GM12878 (cell line): Measurements from ENCODE around the gene METAP2. TPM values are rescaled to one million over a fixed set of nuclear protein-coding genes. Genes with fewer than 3 reads are reported as not detected.

Source experiments
- ATAC-seq: fragments of 200-7000 bp; cut with Tn5 transposase; 3 replicates; pipeline ENCODE4 v1.9.1; 2020; ENCODE audit warnings: mild to moderate bottlenecking, moderate library complexity
- BruUV-seq: library from RNA; stranded (reverse); fragments of 400-500 nt; replicated peaks from 2 replicates; lab custom pipeline; 2021; lab: Mats Ljungman, UMichigan
- CTCF ChIA-PET: fragments of 300-600 bp; sonication (Branson Sonifier 250); formaldehyde crosslinking; extraction: SDS; loops from one replicate; lab custom pipeline; 2021; ENCODE audit warnings: inconsistent platforms; lab: Yijun Ruan, JAX
- POLR2A ChIA-PET: fragments of 350-600 bp; formaldehyde crosslinking; extraction: SDS; loops from one replicate; lab custom pipeline; 2021; ENCODE audit warnings: inconsistent platforms; lab: Charles Lee
- RAD21 ChIA-PET: fragments of 300-600 bp; sonication (Branson Sonifier 250); formaldehyde crosslinking; loops from one replicate; lab custom pipeline; 2023; ENCODE audit warnings: antibody characterized with exemption; ENCODE audit not compliant: unreplicated experiment; lab: Charles Lee
- SMC1A ChIA-PET: fragments of 300-600 bp; sonication (Branson Sonifier 250); formaldehyde crosslinking; loops from one replicate; lab custom pipeline; 2023; ENCODE audit not compliant: unreplicated experiment, uncharacterized antibody; lab: Charles Lee
- DNase-seq: peaks from one replicate; pipeline ENCODE4 v3.0.0-alpha.2; 2011; ENCODE audit warnings: low read depth, low spot score
- FAIRE-seq: peaks from 3 replicates; lab custom pipeline; 2011; peaks lifted over from hg19 to GRCh38; lab: Jason Lieb, UNC
- H2AFZ ChIP-seq: 2 replicates; pipeline ENCODE4 v1.6.0; 2011; ENCODE audit warnings: low read depth, low read length, control low read depth; ENCODE audit not compliant: control insufficient read depth
- H3K27ac ChIP-seq: 2 replicates; pipeline ENCODE4 v1.5.1; 2011; ENCODE audit warnings: control low read depth; ENCODE audit not compliant: control insufficient read depth, insufficient read depth
- H3K27me3 ChIP-seq, 2 experiments: replicated peaks in 1 of 2; 2 replicates each; pipeline versions ENCODE4 v1.6.0 to v1.6.1; 2011; ENCODE audit warnings: low read length in 1 of 2; ENCODE audit not compliant: control insufficient read depth in 2 of 2, insufficient read depth in 2 of 2
- H3K36me3 ChIP-seq, 2 experiments: 2 replicates each; pipeline ENCODE4 v1.5.1; 2011; ENCODE audit warnings: low read length in 1 of 2; ENCODE audit not compliant: control insufficient read depth in 2 of 2, insufficient read depth in 2 of 2
- H3K4me1 ChIP-seq: 2 replicates; pipeline ENCODE4 v1.6.1; 2011; ENCODE audit warnings: mild to moderate bottlenecking, low read length, moderate library complexity, mixed read lengths; ENCODE audit not compliant: control insufficient read depth, insufficient read depth
- H3K4me2 ChIP-seq: 2 replicates; pipeline ENCODE4 v1.6.0; 2011; ENCODE audit warnings: control low read depth; ENCODE audit not compliant: control insufficient read depth, insufficient read depth
- H3K4me3 ChIP-seq: fragments of 200-600 bp; sonication (generic); 2 replicates; pipeline ENCODE4 v1.5.1; 2016
- H3K79me2 ChIP-seq: 2 replicates; pipeline ENCODE4 v1.6.0; 2011; ENCODE audit warnings: low read length; ENCODE audit not compliant: control insufficient read depth, insufficient read depth
- H3K9ac ChIP-seq: 2 replicates; pipeline ENCODE4 v1.8.0; 2011; ENCODE audit warnings: low read length, control low read depth, mixed read lengths; ENCODE audit not compliant: control insufficient read depth, insufficient read depth
- H3K9me3 ChIP-seq: replicated peaks from 3 replicates; pipeline ENCODE4 v1.5.1; 2011; ENCODE audit warnings: mild to moderate bottlenecking, low read length; ENCODE audit not compliant: control insufficient read depth, insufficient read depth
- H4K20me1 ChIP-seq: 2 replicates; pipeline ENCODE4 v1.6.0; 2011; ENCODE audit not compliant: control insufficient read depth, insufficient read depth
- ESRRA ChIP-seq: IDR thresholded peaks from 2 replicates; pipeline ENCODE4 v1.6.1; 2012; ENCODE audit warnings: mild to moderate bottlenecking, low read length, improper control_type of control experiment
- KLF5 ChIP-seq: fragments of 450-650 bp; IDR thresholded peaks from 2 replicates; pipeline ENCODE4 v1.6.1; 2014; ENCODE audit warnings: mild to moderate bottlenecking; ENCODE audit not compliant: partially characterized antibody
- RAD51 ChIP-seq: fragments of 450-650 bp; IDR thresholded peaks from 2 replicates; pipeline ENCODE4 v1.6.1; 2016; ENCODE audit warnings: moderate library complexity, mild to moderate bottlenecking, inconsistent platforms
- ZSCAN29 ChIP-seq: fragments of 450-650 bp; IDR thresholded peaks from 2 replicates; pipeline ENCODE4 v1.6.1; 2017; ENCODE audit warnings: mild to moderate bottlenecking, moderate library complexity
- WGBS: methylation state at CpG from one replicate; pipeline ENCODE4 v1.1.6; 2016; ENCODE audit warnings: low lambda C conversion rate; ENCODE audit not compliant: insufficient replicate concordance, insufficient coverage; ENCODE audit errors: missing lambda C conversion rate; 5-methylcytosine and 5-hydroxymethylcytosine counted together
- in situ Hi-C: fragments of 300-500 bp; cut with MboI; formaldehyde crosslinking; loops from 9 replicates; pipeline ENCODE4 v1.14.3; 2018; ENCODE audit warnings: mixed read lengths
- intact Hi-C: fragments of 100-400 bp; cut with micrococcal nuclease; formaldehyde crosslinking; loops from one replicate; pipeline ENCODE4 v1.14.2; 2022; ENCODE audit not compliant: unreplicated experiment
- polyA plus RNA-seq, 11 experiments: library from polyadenylated mRNA; depleted of rRNA in 4 of 11; unstranded in 6 of 11; stranded (reverse) in 5 of 11; fragments of >200 nt; fragmentation: Nextera tagmentation in 4 of 11; fragmentation: Illumina TruSeq in 1 of 11; extraction: Ambion mirVana in 4 of 11; extraction: Trizol in 1 of 11; gene quantifications; 1 replicate in 1 of 11; 2 replicates in 10 of 11; pipeline versions ENCODE4 v1.2.1 to v1.2.3, GENCODE V29; 2011 to 2016; ENCODE audit warnings: inconsistent platforms in 2 of 11, missing spikeins in 2 of 11, low read depth in 1 of 11
- total RNA-seq, 4 experiments: library from RNA; depleted of rRNA in 3 of 4; stranded (reverse); fragments of >200 nt in 3 of 4; fragmentation: Illumina TruSeq in 1 of 4; extraction: Trizol in 1 of 4; gene quantifications; 2 replicates each; pipeline versions ENCODE4 v1.2.1 to v1.2.3, GENCODE V29; 2013 to 2021
- TF ChIP-seq, protein P1 (sequence below): fragments of 450-650 bp; IDR thresholded peaks from 2 replicates; pipeline ENCODE4 v1.6.1; 2014; ENCODE audit warnings: mild to moderate bottlenecking
- TF ChIP-seq, protein P2 (sequence below): IDR thresholded peaks from 2 replicates; pipeline ENCODE4 v1.6.1; 2012; ENCODE audit warnings: low read depth, low read length, improper control_type of control experiment

The METAP2 gene
- total and polyA plus RNA-seq, 10 of the 15 experiments (the other 5 are each of a cell fraction or from before 2014, with no cell fraction given): 50.7 to 132 (median 73.9) TPM

DNA sequence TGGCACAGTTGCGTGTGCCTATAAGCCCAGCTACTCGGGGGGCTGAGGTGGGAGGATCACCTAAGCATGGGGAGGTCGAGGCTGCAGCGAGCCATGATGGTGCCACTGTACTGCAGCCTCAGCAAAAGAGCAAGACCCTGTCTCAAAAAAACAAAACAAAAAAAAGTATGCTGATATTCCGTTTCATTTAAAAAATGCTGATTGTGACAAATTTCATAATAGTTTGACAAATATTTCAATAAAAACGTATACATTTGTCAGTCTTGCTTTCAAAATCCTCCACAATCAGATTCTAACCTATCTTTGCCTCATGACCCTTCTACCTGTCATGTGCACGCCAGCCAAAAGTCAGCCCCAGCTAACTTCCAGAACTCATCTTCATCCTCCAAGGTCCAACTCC lies 67.5 kb downstream of the METAP2 start (continued):
- TF ChIP-seq ZSCAN29 (no peak), ESRRA (no peak), RAD51 (no peak)
- TF ChIP-seq, protein P1, sequence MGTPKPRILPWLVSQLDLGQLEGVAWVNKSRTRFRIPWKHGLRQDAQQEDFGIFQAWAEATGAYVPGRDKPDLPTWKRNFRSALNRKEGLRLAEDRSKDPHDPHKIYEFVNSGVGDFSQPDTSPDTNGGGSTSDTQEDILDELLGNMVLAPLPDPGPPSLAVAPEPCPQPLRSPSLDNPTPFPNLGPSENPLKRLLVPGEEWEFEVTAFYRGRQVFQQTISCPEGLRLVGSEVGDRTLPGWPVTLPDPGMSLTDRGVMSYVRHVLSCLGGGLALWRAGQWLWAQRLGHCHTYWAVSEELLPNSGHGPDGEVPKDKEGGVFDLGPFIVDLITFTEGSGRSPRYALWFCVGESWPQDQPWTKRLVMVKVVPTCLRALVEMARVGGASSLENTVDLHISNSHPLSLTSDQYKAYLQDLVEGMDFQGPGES: no peak

DNA sequence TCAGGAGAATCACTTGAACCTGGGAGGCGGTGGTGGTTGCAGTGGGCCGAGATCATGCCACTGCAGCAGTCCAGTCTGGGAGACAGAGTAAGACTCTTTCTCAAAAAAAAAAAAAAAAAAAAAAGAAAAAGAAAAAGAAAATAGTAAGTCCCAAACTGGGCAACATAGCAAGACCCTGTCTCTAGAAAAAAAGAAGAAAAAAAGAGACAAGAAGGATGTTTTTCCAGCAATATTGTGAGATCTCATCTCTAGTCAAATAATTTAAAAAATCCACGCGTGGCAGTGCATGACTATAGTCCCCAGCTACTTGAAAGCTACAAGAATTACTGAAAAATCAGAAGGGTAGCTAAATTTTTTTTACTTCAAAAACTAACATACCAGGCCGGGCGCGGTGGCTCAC lies 69.4 kb downstream of the METAP2 start:
- RAD21 ChIA-PET: no interaction called here
- CTCF ChIA-PET: interaction anchor here (2.4 kb wide), 1 partner anchor 8 kb away, joined by 8 read pairs; no protein-coding TSS in a partner anchor

More for the DNA sequence above, 69.4 kb downstream of the METAP2 start:
- TF ChIP-seq, protein P2, sequence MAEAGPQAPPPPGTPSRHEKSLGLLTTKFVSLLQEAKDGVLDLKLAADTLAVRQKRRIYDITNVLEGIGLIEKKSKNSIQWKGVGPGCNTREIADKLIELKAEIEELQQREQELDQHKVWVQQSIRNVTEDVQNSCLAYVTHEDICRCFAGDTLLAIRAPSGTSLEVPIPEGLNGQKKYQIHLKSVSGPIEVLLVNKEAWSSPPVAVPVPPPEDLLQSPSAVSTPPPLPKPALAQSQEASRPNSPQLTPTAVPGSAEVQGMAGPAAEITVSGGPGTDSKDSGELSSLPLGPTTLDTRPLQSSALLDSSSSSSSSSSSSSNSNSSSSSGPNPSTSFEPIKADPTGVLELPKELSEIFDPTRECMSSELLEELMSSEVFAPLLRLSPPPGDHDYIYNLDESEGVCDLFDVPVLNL: no peak
- TF ChIP-seq KLF5: no peak
- TF ChIP-seq, all 136 proteins: peak for 0
- H3K27me3 ChIP-seq: peaks cover 1 to 8% of the 10 kb centered on the region in 2 experiments
- intact Hi-C loops (no loop called here), in situ Hi-C loops (no loop called here)
- H3K4me2 ChIP-seq: no peak overlapping the region
- H3K36me3 ChIP-seq: no peaks in the 10 kb centered on the region
- no peaks in the 10 kb centered on the region for H3K9me3 ChIP-seq
- ChIA-PET SMC1A (interaction anchor here (1.5 kb wide), 1 partner anchor 11 kb away, joined by 5 read pairs; no protein-coding TSS in a partner anchor), POLR2A (interaction anchor here (0.6 to 0.7 kb wide), 2 partner anchors 284 to 828 kb away, joined by 4 to 7 read pairs; no protein-coding TSS in a partner anchor)
- no peak for DNase-seq
- no peak overlapping the region for H3K4me3 ChIP-seq
- ATAC-seq: no peak
- no peak overlapping the region for H2AFZ ChIP-seq
- no peak for FAIRE-seq
- H4K20me1 ChIP-seq: no peaks in the 10 kb centered on the region
- no TSS peak for BruUV-seq
- no peak overlapping the region for H3K27ac ChIP-seq
- H3K79me2 ChIP-seq: no peaks in the 10 kb centered on the region
- H3K4me1 ChIP-seq: no peaks in the 10 kb centered on the region
- 91% methylated on average over 7 of the region's 7 CpGs for WGBS
- no peak overlapping the region for H3K9ac ChIP-seq
